HL-60 (cell line): ENCODE data around the gene SLC23A2.

Experiments
- GABPA ChIP-seq: IDR thresholded peaks from 2 replicates; pipeline ENCODE4 v1.6.1; 2012; ENCODE audit warnings: low read depth
- POLR2AphosphoS5 ChIP-seq: IDR thresholded peaks from 2 replicates; pipeline ENCODE4 v1.6.1; 2012; ENCODE audit warnings: low read depth
- TF ChIP-seq, protein P1 (sequence below): IDR thresholded peaks from one replicate; pipeline ENCODE4 v1.5.1; 2011; ENCODE audit warnings: low read length, control low read depth, inconsistent platforms; ENCODE audit not compliant: insufficient read depth
- TF ChIP-seq, protein P2 (sequence below): IDR thresholded peaks from 2 replicates; pipeline ENCODE4 v1.6.1; 2012; ENCODE audit warnings: low read depth; ENCODE audit not compliant: insufficient replicate concordance

DNA sequence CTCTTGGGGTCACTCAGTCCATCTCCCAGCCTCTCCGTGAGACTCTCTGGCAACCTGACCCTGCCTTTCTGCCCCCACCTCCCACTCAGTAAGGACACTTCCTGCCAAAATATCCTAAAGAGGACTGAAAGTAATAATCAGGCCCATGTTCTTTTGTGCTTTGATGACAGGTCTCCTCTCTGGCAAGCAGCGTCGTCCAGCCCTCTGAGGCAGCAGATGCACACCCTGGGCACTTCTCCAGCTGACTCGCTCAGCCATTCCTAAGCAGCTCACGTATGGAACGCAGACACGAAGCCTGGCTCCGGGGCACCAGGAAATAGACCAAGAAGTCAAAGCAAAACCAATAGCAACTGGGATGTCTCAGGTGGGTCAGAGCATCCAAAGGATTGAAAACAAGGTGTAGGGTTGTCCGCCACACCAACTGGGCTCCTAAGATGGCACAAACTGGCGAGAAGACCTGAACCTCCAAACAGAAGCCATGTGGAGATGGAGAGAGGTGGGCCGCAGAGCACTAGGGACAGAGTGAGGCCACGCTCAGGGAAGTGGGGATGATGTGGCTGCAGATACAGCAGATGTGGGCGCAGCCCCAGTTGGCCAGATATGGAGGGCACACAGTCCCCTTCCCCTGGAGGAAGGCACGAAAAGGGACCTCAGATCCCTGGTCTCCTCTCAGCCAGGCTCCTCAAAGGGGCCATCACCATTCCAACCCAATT, 180.3 kb downstream of the SLC23A2 start:
- TF ChIP-seq, protein P1, sequence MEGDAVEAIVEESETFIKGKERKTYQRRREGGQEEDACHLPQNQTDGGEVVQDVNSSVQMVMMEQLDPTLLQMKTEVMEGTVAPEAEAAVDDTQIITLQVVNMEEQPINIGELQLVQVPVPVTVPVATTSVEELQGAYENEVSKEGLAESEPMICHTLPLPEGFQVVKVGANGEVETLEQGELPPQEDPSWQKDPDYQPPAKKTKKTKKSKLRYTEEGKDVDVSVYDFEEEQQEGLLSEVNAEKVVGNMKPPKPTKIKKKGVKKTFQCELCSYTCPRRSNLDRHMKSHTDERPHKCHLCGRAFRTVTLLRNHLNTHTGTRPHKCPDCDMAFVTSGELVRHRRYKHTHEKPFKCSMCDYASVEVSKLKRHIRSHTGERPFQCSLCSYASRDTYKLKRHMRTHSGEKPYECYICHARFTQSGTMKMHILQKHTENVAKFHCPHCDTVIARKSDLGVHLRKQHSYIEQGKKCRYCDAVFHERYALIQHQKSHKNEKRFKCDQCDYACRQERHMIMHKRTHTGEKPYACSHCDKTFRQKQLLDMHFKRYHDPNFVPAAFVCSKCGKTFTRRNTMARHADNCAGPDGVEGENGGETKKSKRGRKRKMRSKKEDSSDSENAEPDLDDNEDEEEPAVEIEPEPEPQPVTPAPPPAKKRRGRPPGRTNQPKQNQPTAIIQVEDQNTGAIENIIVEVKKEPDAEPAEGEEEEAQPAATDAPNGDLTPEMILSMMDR, result no peak
- TF ChIP-seq POLR2AphosphoS5 (peak; percentile 50; the same call in 1 of the 2 replicates), GABPA (no peak)
- TF ChIP-seq, protein P2, sequence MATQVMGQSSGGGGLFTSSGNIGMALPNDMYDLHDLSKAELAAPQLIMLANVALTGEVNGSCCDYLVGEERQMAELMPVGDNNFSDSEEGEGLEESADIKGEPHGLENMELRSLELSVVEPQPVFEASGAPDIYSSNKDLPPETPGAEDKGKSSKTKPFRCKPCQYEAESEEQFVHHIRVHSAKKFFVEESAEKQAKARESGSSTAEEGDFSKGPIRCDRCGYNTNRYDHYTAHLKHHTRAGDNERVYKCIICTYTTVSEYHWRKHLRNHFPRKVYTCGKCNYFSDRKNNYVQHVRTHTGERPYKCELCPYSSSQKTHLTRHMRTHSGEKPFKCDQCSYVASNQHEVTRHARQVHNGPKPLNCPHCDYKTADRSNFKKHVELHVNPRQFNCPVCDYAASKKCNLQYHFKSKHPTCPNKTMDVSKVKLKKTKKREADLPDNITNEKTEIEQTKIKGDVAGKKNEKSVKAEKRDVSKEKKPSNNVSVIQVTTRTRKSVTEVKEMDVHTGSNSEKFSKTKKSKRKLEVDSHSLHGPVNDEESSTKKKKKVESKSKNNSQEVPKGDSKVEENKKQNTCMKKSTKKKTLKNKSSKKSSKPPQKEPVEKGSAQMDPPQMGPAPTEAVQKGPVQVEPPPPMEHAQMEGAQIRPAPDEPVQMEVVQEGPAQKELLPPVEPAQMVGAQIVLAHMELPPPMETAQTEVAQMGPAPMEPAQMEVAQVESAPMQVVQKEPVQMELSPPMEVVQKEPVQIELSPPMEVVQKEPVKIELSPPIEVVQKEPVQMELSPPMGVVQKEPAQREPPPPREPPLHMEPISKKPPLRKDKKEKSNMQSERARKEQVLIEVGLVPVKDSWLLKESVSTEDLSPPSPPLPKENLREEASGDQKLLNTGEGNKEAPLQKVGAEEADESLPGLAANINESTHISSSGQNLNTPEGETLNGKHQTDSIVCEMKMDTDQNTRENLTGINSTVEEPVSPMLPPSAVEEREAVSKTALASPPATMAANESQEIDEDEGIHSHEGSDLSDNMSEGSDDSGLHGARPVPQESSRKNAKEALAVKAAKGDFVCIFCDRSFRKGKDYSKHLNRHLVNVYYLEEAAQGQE, result no peak
